ENCODE results near the gene TBCK. TPM values are rescaled to one million over a fixed set of nuclear protein-coding genes. Genes with fewer than 3 reads are reported as not detected.

The TBCK gene
- total RNA-seq, 4 donors from 2014 or later: 22.7 to 28.7 (median 27.3) TPM

DNA sequence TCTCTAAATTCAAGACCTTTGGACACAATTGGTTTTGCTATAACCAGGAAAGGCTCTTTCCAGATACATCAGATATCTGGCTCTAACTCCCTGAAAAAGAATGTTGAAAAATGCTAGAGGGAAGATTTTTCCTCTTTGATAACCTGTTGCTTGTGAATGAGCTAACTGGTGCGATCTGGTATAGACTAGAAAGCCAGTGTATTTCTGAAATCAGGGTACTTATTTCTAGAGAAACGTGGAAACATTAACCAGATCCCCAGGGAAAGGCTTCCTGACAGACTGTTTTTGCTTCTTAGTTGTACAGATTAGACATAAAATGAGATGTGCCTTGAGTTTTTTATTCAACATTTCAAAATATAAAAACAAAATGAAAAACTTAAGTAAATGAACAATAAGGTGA lies 313.0 kb downstream of the TBCK start:
- intact Hi-C loops (cut with DNase I): no loop called here
- WGBS: 52% methylated on average over 2 of the region's 2 CpGs
- no peaks in the 10 kb centered on the region for H3K4me1 ChIP-seq
- no peaks in the 10 kb centered on the region for H3K27me3 ChIP-seq
- no peak for DNase-seq (ENCODE audit: extremely low spot score)
- H3K9me3 ChIP-seq: no peaks in the 10 kb centered on the region
- TF ChIP-seq, protein P1, sequence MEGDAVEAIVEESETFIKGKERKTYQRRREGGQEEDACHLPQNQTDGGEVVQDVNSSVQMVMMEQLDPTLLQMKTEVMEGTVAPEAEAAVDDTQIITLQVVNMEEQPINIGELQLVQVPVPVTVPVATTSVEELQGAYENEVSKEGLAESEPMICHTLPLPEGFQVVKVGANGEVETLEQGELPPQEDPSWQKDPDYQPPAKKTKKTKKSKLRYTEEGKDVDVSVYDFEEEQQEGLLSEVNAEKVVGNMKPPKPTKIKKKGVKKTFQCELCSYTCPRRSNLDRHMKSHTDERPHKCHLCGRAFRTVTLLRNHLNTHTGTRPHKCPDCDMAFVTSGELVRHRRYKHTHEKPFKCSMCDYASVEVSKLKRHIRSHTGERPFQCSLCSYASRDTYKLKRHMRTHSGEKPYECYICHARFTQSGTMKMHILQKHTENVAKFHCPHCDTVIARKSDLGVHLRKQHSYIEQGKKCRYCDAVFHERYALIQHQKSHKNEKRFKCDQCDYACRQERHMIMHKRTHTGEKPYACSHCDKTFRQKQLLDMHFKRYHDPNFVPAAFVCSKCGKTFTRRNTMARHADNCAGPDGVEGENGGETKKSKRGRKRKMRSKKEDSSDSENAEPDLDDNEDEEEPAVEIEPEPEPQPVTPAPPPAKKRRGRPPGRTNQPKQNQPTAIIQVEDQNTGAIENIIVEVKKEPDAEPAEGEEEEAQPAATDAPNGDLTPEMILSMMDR (IDR thresholded peaks at IDR 0.05): no peak
- TF ChIP-seq EP300 (IDR thresholded peaks at IDR 0.05) (no peak), POLR2AphosphoS5 (IDR thresholded peaks at IDR 0.05) (no peak), POLR2A (IDR thresholded peaks at IDR 0.05; ENCODE audit: low read depth) (no peak)
- H3K36me3 ChIP-seq: no peaks in the 10 kb centered on the region
- no peak overlapping the region for H3K27ac ChIP-seq (replicated peaks in 1 of 4)
- no peak overlapping the region for H3K4me3 ChIP-seq

DNA sequence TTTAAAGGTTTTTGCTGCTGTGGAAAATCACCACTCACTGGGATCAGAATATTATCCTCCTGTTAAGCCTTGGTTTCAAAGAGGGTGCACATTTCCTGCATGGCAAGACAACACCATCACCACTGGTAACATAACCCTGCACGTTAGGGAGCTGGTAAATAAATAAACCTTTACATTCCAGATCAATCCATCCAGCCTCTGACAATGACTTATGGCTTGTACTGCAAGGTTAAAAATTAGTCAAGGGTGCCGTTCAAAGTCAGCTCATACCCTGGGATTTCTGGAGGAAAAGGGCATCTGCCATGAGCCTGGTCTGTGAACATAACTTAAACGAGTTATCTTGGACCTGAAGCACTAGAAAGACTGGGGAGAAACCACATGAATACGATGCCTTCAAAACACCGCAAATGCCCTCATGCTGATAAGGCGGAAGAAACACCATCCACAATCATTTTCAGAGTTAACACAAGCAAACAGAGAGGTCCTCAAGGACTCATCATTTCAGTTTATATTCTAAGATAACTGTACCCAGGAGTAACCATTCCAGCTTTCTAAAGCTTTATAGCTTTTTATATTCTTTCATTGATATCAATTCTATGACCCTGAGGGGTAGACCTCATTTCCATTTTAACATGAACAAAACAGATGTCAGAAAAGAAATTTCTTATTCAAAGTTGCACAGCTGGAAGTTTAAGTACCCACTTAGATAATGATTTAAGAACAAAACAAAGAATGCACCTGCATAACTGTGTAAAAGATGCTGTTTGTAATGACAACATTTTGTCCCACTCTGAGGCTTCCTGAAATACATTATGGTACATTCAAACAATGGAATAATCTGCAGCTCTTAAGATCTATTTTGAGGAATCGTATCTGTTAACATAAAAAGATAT lies 317.6 kb downstream of the TBCK start:
- intact Hi-C loops (cut with DNase I): no loop called here
- Histone ChIP-seq H3K27ac (replicated peaks in 1 of 4) (no peak overlapping the region), H3K27me3 (no peaks in the 10 kb centered on the region), H3K36me3 (no peaks in the 10 kb centered on the region), H3K9me3 (no peaks in the 10 kb centered on the region), H3K4me1 (peaks cover 0 to 13% (median 10%) of the 10 kb centered on the region in 4 donors), H3K4me3 (no peak overlapping the region)
- no peak for DNase-seq (ENCODE audit: extremely low spot score)
- WGBS: 66% methylated on average over 7 of the region's 7 CpGs
- no peak for TF ChIP-seq POLR2AphosphoS5 (IDR thresholded peaks at IDR 0.05)

DNA sequence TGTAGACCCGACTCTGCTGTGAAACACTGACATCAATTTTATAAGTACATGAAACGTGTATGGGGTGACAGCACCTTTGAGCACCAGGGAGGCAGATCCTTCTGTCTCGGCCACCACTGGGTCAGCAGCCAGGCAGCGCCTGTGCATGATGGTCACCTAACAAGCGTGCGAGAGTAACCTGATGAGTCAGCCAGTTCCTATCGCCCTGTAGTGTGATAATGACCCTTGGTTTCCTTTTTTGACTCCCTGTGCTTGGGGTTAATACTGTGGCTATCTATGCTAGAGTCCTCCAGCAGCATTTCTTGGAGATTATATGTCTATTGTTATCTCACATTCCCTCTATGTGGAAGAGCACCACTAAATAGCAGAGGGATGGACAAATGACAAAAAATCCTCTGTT lies 319.2 kb downstream of the TBCK start:
- Histone ChIP-seq H3K4me1 (peaks cover 0 to 13% (median 10%) of the 10 kb centered on the region in 4 donors), H3K27ac (replicated peaks in 1 of 4) (no peak overlapping the region), H3K4me3 (no peak overlapping the region), H3K9me3 (no peaks in the 10 kb centered on the region), H3K36me3 (no peaks in the 10 kb centered on the region), H3K27me3 (no peaks in the 10 kb centered on the region)
- TF ChIP-seq EP300 (IDR thresholded peaks at IDR 0.05): no peak
- TF ChIP-seq, protein P1 (IDR thresholded peaks at IDR 0.05): no peak
- no peak for TF ChIP-seq POLR2A (IDR thresholded peaks at IDR 0.05; ENCODE audit: low read depth)
- no peak for TF ChIP-seq POLR2AphosphoS5 (IDR thresholded peaks at IDR 0.05)
- intact Hi-C loops (cut with DNase I): no loop called here
- WGBS: 85% methylated on average over 7 of the region's 7 CpGs
- no peak for DNase-seq (ENCODE audit: extremely low spot score)

DNA sequence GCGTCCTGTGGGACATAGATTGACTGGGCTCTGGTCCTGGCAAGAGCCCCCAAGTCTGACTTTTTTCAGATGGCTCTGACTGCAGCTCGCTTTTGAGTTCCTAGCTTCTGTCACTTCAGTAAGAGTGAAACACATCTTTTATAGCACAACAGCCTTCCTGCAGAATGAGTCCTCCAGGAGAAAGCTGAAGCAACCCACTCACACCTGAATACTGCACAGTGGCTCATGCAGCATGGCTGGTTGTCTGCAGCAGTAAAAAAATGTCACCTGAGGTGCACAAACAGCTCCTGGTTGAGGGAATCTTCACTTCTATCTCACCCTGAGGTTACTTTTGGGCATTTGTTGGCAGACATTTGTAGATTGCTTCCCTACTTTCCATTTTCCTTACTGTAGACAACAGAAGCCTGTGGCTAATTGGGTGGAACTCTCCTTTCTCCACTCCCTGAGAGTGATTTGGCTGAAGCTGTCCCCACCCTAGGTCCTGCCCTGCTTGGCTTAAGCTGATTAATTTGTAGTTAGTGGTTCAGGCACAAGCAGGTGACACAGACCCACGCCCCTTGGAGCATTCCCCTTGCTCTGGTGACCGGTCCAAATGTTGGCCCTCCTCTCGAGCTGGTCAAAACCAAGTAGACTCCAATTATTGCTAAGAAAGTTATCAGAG lies 321.0 kb downstream of the TBCK start:
- Histone ChIP-seq H3K27ac (replicated peaks in 1 of 4) (no peak overlapping the region), H3K27me3 (no peaks in the 10 kb centered on the region), H3K36me3 (no peaks in the 10 kb centered on the region), H3K4me3 (no peak overlapping the region), H3K9me3 (no peaks in the 10 kb centered on the region), H3K4me1 (peaks cover 8 to 30% (median 26%) of the 10 kb centered on the region in 4 donors)
- intact Hi-C loops (cut with DNase I): no loop called here
- TF ChIP-seq POLR2AphosphoS5 (IDR thresholded peaks at IDR 0.05) (no peak), EP300 (IDR thresholded peaks at IDR 0.05) (no peak), POLR2A (IDR thresholded peaks at IDR 0.05; ENCODE audit: low read depth) (no peak)
- TF ChIP-seq, protein P1 (IDR thresholded peaks at IDR 0.05): no peak
- DNase-seq (ENCODE audit: extremely low spot score): no peak
- 69% methylated on average over 5 of the region's 5 CpGs for WGBS

- no peaks in the 10 kb centered on the region for H3K9me3 ChIP-seq
- intact Hi-C loops (cut with DNase I): no loop called here
Observed at GRCh38 chr4:105994061-105994460, 321.9 kb downstream of the TBCK start.

More at GRCh38 chr4:105994061-105994460, 321.9 kb downstream of the TBCK start:
- Histone ChIP-seq H3K4me1 (peaks cover 11 to 33% (median 29%) of the 10 kb centered on the region in 4 donors), H3K27ac (replicated peaks in 1 of 4) (no peak overlapping the region), H3K27me3 (no peaks in the 10 kb centered on the region), H3K36me3 (no peaks in the 10 kb centered on the region), H3K4me3 (no peak overlapping the region)
- no peak for DNase-seq (ENCODE audit: extremely low spot score)
- TF ChIP-seq, protein P1 (IDR thresholded peaks at IDR 0.05): no peak
- TF ChIP-seq POLR2AphosphoS5 (IDR thresholded peaks at IDR 0.05): no peak
- TF ChIP-seq EP300 (IDR thresholded peaks at IDR 0.05): no peak
- no peak for TF ChIP-seq POLR2A (IDR thresholded peaks at IDR 0.05; ENCODE audit: low read depth)
- 57% methylated on average over 6 of the region's 6 CpGs for WGBS
